Measurements from ENCODE around the gene SPATA16. TPM values are rescaled to one million over a fixed set of nuclear protein-coding genes. Genes with fewer than 3 reads are reported as not detected.
"Not testable (repeated sequence)": the region's sequence is repeated elsewhere in the genome, so short reads cannot be mapped to it uniquely, and the experiment has no call there.

Gene SPATA16
- total RNA-seq, 1 experiment from 2014 or later = not detected

- no peaks in the 10 kb centered on the region for H3K9me2 ChIP-seq (replicated peaks; ENCODE audit: insufficient read depth, low read length)
- no peak overlapping the region for H3K9ac ChIP-seq (ENCODE audit: low read length)
- H3K36me3 ChIP-seq (ENCODE audit: insufficient read depth, low read length) = no peaks in the 10 kb centered on the region
- H3K9me3 ChIP-seq (ENCODE audit: low read length) = no peaks in the 10 kb centered on the region
- no peak overlapping the region for H3K27ac ChIP-seq (ENCODE audit: low read length)
- no peaks in the 10 kb centered on the region for H3K79me2 ChIP-seq (ENCODE audit: low read length)
- no peaks in the 10 kb centered on the region for H3K27me3 ChIP-seq (ENCODE audit: low read length)
- H3K4me3 ChIP-seq (ENCODE audit: low read length) = no peak overlapping the region
- no peaks in the 10 kb centered on the region for H3K4me1 ChIP-seq (ENCODE audit: low read length)
- DNase-seq = no peak
- H4K20me1 ChIP-seq (ENCODE audit: insufficient read depth, low read depth, low read length) = no peaks in the 10 kb centered on the region
- H2AFZ ChIP-seq (ENCODE audit: low read length) = no peak overlapping the region
- H3K4me2 ChIP-seq (ENCODE audit: low read depth, low read length, poor library complexity, severe bottlenecking) = no peak overlapping the region
These were observed 264.7 kb downstream of the SPATA16 start for GRCh38 chr3:172876297-172876696.

DNA sequence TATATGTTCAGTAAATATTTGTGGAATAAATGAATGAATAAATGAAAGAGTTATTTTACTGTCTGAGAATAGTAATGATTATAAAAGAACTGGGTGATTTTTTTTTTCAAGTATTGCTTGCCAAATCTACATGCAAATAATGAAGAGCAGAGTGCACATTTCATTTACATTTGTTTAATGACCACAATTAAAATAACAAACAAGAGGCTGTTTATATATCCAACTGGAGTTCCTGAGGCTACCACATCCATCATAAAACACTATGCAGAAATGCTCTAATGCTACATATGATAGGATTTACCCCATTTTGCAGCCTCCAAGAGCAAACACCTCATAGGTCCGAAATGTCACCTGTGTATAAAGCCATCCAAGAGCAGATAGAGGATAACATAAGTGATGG, 266.0 kb downstream of the SPATA16 start:
- H3K4me2 ChIP-seq (ENCODE audit: low read depth, low read length, poor library complexity, severe bottlenecking) = no peak overlapping the region
- H3K27me3 ChIP-seq (ENCODE audit: low read length) = no peaks in the 10 kb centered on the region
- no peaks in the 10 kb centered on the region for H3K9me2 ChIP-seq (replicated peaks; ENCODE audit: insufficient read depth, low read length)
- H3K4me3 ChIP-seq (ENCODE audit: low read length) = no peak overlapping the region
- no peaks in the 10 kb centered on the region for H3K79me2 ChIP-seq (ENCODE audit: low read length)
- no peak overlapping the region for H2AFZ ChIP-seq (ENCODE audit: low read length)
- no peaks in the 10 kb centered on the region for H3K36me3 ChIP-seq (ENCODE audit: insufficient read depth, low read length)
- no peaks in the 10 kb centered on the region for H3K4me1 ChIP-seq (ENCODE audit: low read length)
- H4K20me1 ChIP-seq (ENCODE audit: insufficient read depth, low read depth, low read length) = no peaks in the 10 kb centered on the region
- DNase-seq = no peak
- no peak overlapping the region for H3K9ac ChIP-seq (ENCODE audit: low read length)
- no peaks in the 10 kb centered on the region for H3K9me3 ChIP-seq (ENCODE audit: low read length)
- H3K27ac ChIP-seq (ENCODE audit: low read length) = no peak overlapping the region

DNA sequence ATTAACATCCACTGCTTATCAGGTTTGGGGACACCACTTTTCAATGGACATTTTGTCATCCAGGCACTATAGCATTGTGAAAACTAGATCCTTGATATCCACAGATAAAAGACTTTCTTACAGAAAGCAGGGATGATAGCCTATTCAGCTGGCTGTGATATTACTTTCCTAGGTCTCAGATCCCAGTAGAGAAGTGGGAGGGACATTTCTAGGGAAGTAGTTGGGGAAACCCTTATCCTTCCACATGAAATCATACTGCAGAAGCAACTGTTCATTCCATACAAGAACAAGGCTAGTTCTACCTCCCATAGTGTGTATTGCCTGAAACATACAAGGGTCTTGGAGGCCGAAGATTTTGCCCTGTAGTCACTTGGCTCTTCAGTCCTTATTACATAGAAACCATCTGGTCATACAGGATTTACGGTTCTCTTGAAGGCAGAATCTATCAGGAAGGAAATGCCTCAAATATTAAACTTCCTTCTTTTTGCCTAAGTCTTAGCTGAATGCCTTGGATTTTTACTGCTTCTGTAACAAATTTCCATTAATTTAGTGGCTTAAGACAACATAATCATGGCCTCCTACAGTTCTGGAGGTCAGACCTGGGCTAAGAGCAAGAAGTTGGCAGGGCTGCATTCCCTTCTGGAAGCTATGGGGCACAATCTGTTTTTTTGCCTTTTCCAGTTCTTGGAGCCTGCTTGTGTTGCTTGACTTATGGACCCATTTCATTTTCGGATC, 271.1 kb downstream of the SPATA16 start:
- Histone ChIP-seq H2AFZ (ENCODE audit: low read length) (no peak overlapping the region), H3K4me1 (ENCODE audit: low read length) (no peaks in the 10 kb centered on the region), H3K4me2 (ENCODE audit: low read depth, low read length, poor library complexity, severe bottlenecking) (no peak overlapping the region), H3K9me3 (ENCODE audit: low read length) (no peaks in the 10 kb centered on the region), H3K27ac (ENCODE audit: low read length) (no peak overlapping the region), H3K27me3 (ENCODE audit: low read length) (no peaks in the 10 kb centered on the region), H3K79me2 (ENCODE audit: low read length) (no peaks in the 10 kb centered on the region), H3K36me3 (ENCODE audit: insufficient read depth, low read length) (no peaks in the 10 kb centered on the region), H3K9ac (ENCODE audit: low read length) (no peak overlapping the region), H4K20me1 (ENCODE audit: insufficient read depth, low read depth, low read length) (no peaks in the 10 kb centered on the region), H3K4me3 (ENCODE audit: low read length) (no peak overlapping the region), H3K9me2 (replicated peaks; ENCODE audit: insufficient read depth, low read length) (no peaks in the 10 kb centered on the region)
- DNase-seq = no peak

GRCh38 chr3:172869368-172869771, 271.7 kb downstream of the SPATA16 start:
- DNase-seq = no peak
- H3K4me1 ChIP-seq (ENCODE audit: low read length) = no peaks in the 10 kb centered on the region
- no peaks in the 10 kb centered on the region for H3K9me2 ChIP-seq (replicated peaks; ENCODE audit: insufficient read depth, low read length)
- no peaks in the 10 kb centered on the region for H3K27me3 ChIP-seq (ENCODE audit: low read length)
- no peaks in the 10 kb centered on the region for H4K20me1 ChIP-seq (ENCODE audit: insufficient read depth, low read depth, low read length)
- no peak overlapping the region for H3K27ac ChIP-seq (ENCODE audit: low read length)
- H3K9me3 ChIP-seq (ENCODE audit: low read length) = no peaks in the 10 kb centered on the region
- no peak overlapping the region for H3K4me3 ChIP-seq (ENCODE audit: low read length)
- no peaks in the 10 kb centered on the region for H3K36me3 ChIP-seq (ENCODE audit: insufficient read depth, low read length)
- H2AFZ ChIP-seq (ENCODE audit: low read length) = no peak overlapping the region
- no peak overlapping the region for H3K9ac ChIP-seq (ENCODE audit: low read length)
- H3K4me2 ChIP-seq (ENCODE audit: low read depth, low read length, poor library complexity, severe bottlenecking) = no peak overlapping the region
- no peaks in the 10 kb centered on the region for H3K79me2 ChIP-seq (ENCODE audit: low read length)

GRCh38 chr3:172868582-172869200, 272.3 kb downstream of the SPATA16 start:
- DNase-seq = no peak
- no peak overlapping the region for H3K4me3 ChIP-seq (ENCODE audit: low read length)
- no peak overlapping the region for H3K4me2 ChIP-seq (ENCODE audit: low read depth, low read length, poor library complexity, severe bottlenecking)
- no peaks in the 10 kb centered on the region for H4K20me1 ChIP-seq (ENCODE audit: insufficient read depth, low read depth, low read length)
- no peak overlapping the region for H2AFZ ChIP-seq (ENCODE audit: low read length)
- H3K36me3 ChIP-seq (ENCODE audit: insufficient read depth, low read length) = no peaks in the 10 kb centered on the region
- no peaks in the 10 kb centered on the region for H3K9me3 ChIP-seq (ENCODE audit: low read length)
- no peak overlapping the region for H3K9ac ChIP-seq (ENCODE audit: low read length)
- H3K27ac ChIP-seq (ENCODE audit: low read length) = no peak overlapping the region
- no peaks in the 10 kb centered on the region for H3K4me1 ChIP-seq (ENCODE audit: low read length)
- H3K9me2 ChIP-seq (replicated peaks; ENCODE audit: insufficient read depth, low read length) = no peaks in the 10 kb centered on the region
- H3K27me3 ChIP-seq (ENCODE audit: low read length) = no peaks in the 10 kb centered on the region
- H3K79me2 ChIP-seq (ENCODE audit: low read length) = no peaks in the 10 kb centered on the region

DNA sequence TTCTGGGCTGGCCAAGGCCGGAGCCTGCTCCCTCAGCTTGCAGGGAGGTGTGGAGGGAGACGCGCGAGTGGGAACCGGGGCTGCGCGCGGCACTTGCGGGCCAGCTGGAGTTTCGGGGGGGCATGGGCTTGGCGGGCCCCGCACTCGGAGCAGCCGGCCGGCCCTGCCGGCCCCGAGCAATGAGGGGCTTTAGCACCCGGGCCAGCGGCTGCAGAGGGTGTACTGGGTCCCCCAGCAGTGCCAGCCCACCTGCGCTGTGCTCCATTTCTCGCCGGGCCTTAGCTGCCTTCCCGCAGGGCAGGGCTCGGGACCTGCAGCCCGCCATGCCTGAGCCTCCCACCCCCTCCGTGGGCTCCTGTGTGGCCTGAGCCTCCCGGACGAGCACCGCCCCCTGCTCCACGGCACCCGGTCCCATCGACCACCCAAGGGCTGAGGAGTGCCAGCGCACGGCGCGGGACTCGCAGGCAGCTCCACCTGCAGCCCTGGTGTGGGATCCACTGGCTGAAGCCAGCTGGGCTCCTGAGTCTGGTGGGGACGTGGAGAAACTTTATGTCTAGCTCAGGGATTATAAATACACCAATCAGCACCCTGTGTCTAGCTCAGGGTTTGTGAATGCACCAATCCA, 274.2 kb downstream of the SPATA16 start:
- not testable (repeated sequence) for DNase-seq; H3K9me3 ChIP-seq (ENCODE audit: low read length); H3K4me1 ChIP-seq (ENCODE audit: low read length); H3K9ac ChIP-seq (ENCODE audit: low read length); H2AFZ ChIP-seq (ENCODE audit: low read length); H3K79me2 ChIP-seq (ENCODE audit: low read length); H3K9me2 ChIP-seq (replicated peaks; ENCODE audit: insufficient read depth, low read length); H3K27me3 ChIP-seq (ENCODE audit: low read length); H4K20me1 ChIP-seq (ENCODE audit: insufficient read depth, low read depth, low read length); H3K4me2 ChIP-seq (ENCODE audit: low read depth, low read length, poor library complexity, severe bottlenecking); H3K27ac ChIP-seq (ENCODE audit: low read length); H3K36me3 ChIP-seq (ENCODE audit: insufficient read depth, low read length); H3K4me3 ChIP-seq (ENCODE audit: low read length)

GRCh38 chr3:172859041-172859440, 282.0 kb downstream of the SPATA16 start:
- no peak overlapping the region for H3K4me2 ChIP-seq (ENCODE audit: low read depth, low read length, poor library complexity, severe bottlenecking)
- no peaks in the 10 kb centered on the region for H3K4me1 ChIP-seq (ENCODE audit: low read length)
- H3K4me3 ChIP-seq (ENCODE audit: low read length) = no peak overlapping the region
- H3K9me3 ChIP-seq (ENCODE audit: low read length) = no peaks in the 10 kb centered on the region
- H3K9ac ChIP-seq (ENCODE audit: low read length) = no peak overlapping the region
- no peaks in the 10 kb centered on the region for H3K79me2 ChIP-seq (ENCODE audit: low read length)
- no peak overlapping the region for H2AFZ ChIP-seq (ENCODE audit: low read length)
- H4K20me1 ChIP-seq (ENCODE audit: insufficient read depth, low read depth, low read length) = no peaks in the 10 kb centered on the region
- H3K27ac ChIP-seq (ENCODE audit: low read length) = no peak overlapping the region
- H3K9me2 ChIP-seq (replicated peaks; ENCODE audit: insufficient read depth, low read length) = no peaks in the 10 kb centered on the region
- H3K27me3 ChIP-seq (ENCODE audit: low read length) = no peaks in the 10 kb centered on the region
- H3K36me3 ChIP-seq (ENCODE audit: insufficient read depth, low read length) = no peaks in the 10 kb centered on the region
- no peak for DNase-seq

DNA sequence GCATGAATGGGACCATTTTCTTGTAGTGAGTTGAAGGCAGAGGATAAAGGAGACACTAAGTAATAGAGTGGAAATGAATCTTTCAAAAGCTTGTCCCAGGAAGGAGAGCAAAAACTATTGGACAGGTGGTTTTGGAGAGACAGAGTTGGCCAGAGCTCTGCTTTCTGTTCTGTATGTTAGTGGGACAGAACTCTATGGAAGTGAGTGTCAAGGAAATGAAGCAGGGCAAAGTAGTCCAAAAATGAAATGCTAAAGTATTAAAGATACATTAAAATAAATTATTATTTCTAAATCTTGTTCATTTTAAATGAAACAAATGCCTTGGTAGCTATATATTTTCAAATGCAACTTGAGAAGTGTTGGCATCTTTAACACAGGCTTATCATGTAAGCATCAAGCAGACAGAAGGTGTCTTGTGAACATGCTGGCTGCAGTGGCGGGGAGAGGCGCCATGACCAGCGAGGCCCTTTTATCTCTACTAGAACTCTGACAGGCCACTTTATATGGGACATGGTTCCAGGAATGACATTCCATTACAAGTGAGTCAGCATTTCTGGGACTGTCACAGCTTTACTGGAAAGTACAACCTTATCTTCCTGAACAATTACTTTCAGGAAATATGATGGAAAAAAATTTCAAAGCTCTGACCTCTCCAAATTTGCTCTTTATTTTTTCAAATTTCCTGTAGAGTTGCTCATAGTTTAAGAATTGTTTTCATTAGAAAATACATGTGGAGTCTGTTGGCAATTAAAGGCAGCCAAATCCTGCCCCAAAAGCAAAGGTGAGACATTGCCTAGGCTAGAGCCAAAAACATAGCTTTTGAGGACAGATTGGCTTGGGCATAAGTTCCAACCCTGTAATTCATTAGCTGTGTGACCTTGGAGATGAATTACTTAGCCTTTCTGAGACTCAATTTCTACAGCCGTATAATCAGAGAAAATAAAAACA, 284.0 kb downstream of the SPATA16 start:
- Histone ChIP-seq H3K9me3 (ENCODE audit: low read length) (no peaks in the 10 kb centered on the region), H3K79me2 (ENCODE audit: low read length) (no peaks in the 10 kb centered on the region), H3K9ac (ENCODE audit: low read length) (no peak overlapping the region), H3K4me3 (ENCODE audit: low read length) (no peak overlapping the region), H3K4me2 (ENCODE audit: low read depth, low read length, poor library complexity, severe bottlenecking) (no peak overlapping the region), H4K20me1 (ENCODE audit: insufficient read depth, low read depth, low read length) (no peaks in the 10 kb centered on the region), H3K27me3 (ENCODE audit: low read length) (no peaks in the 10 kb centered on the region), H3K4me1 (ENCODE audit: low read length) (no peaks in the 10 kb centered on the region), H3K27ac (ENCODE audit: low read length) (no peak overlapping the region), H3K9me2 (replicated peaks; ENCODE audit: insufficient read depth, low read length) (no peaks in the 10 kb centered on the region), H3K36me3 (ENCODE audit: insufficient read depth, low read length) (no peaks in the 10 kb centered on the region), H2AFZ (ENCODE audit: low read length) (no peak overlapping the region)
- DNase-seq = no peak

All from Karpas-422 (cell line).